Measurements from ENCODE around the gene SLC16A14. TPM values are rescaled to one million over a fixed set of nuclear protein-coding genes. Genes with fewer than 3 reads are reported as not detected.

The SLC16A14 gene
- total RNA-seq, 2 donors from 2014 or later: 3.3 to 5.9 TPM

Other genes with a start within 250 kb of the SLC16A14 start
- gene TRIP12, start 146.9 kb downstream of the SLC16A14 start, total RNA-seq: 100 to 1,000 TPM; 194 to 200 TPM
- gene FBXO36, start 146.4 kb downstream of the SLC16A14 start, total RNA-seq: 1 to 10 TPM; 2.2 to 2.6 TPM
- 10 to 100 TPM; 20.5 to 21.3 TPM for gene SP110, start 151.1 kb upstream of the SLC16A14 start, total RNA-seq
- gene SP140, start 156.8 kb upstream of the SLC16A14 start, total RNA-seq: 1 to 10 TPM; 2.3 to 4.5 TPM